ENCODE measurements around the gene JUND.

DNA sequence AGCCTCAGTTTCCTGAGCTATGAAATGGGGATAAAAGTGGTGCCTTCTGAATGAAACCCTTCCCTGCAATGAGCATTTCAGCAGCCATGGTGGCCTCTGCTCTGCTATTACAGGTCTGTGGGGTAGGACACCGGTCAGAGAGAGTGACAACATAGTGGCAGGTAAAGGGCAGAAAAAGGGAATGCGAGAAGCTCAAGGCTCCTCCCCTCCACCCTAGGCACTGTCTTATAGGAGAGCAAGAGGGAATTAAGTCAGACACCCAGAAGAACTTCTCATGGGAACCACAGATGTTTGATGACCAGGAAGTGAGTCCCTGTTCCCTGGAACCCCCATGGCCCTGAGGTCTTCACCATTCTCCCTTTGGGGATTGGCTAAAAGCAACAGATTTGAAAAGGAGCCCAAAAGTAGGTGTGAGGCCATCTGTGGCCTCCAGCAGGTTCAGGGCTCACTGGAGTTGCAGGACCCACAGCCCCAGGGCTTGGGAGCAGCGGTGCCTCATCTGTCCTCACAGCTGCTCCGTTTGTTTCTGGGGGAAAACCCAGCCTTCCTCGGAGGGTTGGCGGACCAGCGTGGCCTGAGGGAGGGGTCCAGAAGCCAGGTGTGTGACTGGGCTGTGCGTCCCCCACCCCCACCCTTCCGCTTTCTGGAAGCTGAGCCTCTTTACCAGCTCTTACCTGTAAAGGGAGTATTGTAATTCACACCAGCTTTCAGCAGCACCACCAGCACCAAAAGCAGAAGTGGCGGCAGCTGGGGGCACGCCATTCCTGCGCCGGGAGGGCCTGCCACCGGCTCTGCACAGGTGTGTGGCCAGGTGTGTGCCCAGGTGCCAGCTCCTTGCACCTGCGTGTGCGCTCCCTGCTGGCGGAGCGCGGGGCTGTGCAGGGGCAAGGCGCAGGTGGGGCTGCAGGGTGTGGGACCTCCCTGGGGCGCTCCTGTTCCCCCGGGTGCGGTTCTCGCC lies 26.6 kb downstream of the JUND start:
- TF ChIP-seq, protein P1, sequence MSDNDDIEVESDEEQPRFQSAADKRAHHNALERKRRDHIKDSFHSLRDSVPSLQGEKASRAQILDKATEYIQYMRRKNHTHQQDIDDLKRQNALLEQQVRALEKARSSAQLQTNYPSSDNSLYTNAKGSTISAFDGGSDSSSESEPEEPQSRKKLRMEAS (IDR thresholded peaks at IDR 0.05): no peak
- TF ChIP-seq, protein P2, sequence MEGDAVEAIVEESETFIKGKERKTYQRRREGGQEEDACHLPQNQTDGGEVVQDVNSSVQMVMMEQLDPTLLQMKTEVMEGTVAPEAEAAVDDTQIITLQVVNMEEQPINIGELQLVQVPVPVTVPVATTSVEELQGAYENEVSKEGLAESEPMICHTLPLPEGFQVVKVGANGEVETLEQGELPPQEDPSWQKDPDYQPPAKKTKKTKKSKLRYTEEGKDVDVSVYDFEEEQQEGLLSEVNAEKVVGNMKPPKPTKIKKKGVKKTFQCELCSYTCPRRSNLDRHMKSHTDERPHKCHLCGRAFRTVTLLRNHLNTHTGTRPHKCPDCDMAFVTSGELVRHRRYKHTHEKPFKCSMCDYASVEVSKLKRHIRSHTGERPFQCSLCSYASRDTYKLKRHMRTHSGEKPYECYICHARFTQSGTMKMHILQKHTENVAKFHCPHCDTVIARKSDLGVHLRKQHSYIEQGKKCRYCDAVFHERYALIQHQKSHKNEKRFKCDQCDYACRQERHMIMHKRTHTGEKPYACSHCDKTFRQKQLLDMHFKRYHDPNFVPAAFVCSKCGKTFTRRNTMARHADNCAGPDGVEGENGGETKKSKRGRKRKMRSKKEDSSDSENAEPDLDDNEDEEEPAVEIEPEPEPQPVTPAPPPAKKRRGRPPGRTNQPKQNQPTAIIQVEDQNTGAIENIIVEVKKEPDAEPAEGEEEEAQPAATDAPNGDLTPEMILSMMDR (IDR thresholded peaks at IDR 0.05): no peak
- TF ChIP-seq REST (IDR thresholded peaks at IDR 0.05) (no peak), KDM1A (IDR thresholded peaks at IDR 0.05; ENCODE audit: low read depth) (no peak), HDAC2 (IDR thresholded peaks at IDR 0.05) (no peak), NR3C1 (IDR thresholded peaks at IDR 0.05) (no peak), POLR2A (IDR thresholded peaks at IDR 0.05; ENCODE audit: low read length) (no peak), NFE2L2 (conservative IDR thresholded peaks at IDR 0.05; ENCODE audit: low read length) (no peak), CEBPB (IDR thresholded peaks at IDR 0.05) (no peak), TFCP2L1 (CRISPR knock-in tag; IDR thresholded peaks at IDR 0.05) (no peak), EP300 (IDR thresholded peaks at IDR 0.05) (no peak), RAD21 (conservative IDR thresholded peaks at IDR 0.05 in 1 of 2, IDR thresholded peaks at IDR 0.05 in 1 of 2) (no peak), MAFK (IDR thresholded peaks at IDR 0.05; ENCODE audit: partially characterized antibody) (no peak)

Data from A549 (cell line).